OCI-LY1 (cell line): ENCODE results near the gene EMC10.

Experiments
- CTCF ChIP-seq: fragments of 200-600 bp; sonication (generic), shearing (Covaris generic); IDR thresholded peaks from 2 replicates; pipeline ENCODE4 v1.5.1; 2017; ENCODE audit warnings: mild to moderate bottlenecking, antibody characterized with exemption, low read length, moderate library complexity, mixed read lengths
- EZH2 ChIP-seq: fragments of 200-600 bp; sonication (generic), shearing (Covaris generic); IDR thresholded peaks from 2 replicates; pipeline ENCODE4 v1.8.0; 2017; ENCODE audit warnings: borderline replicate concordance, mixed run types, mild to moderate bottlenecking, antibody characterized with exemption, low read length, moderate library complexity, mixed read lengths

GRCh38 chr19:50437862-50438449, 38.4 kb upstream of the EMC10 start:
- TF ChIP-seq CTCF (no peak), EZH2 (no peak)
